ENCODE results near the gene CSGALNACT2.

CSGALNACT2 gene

DNA sequence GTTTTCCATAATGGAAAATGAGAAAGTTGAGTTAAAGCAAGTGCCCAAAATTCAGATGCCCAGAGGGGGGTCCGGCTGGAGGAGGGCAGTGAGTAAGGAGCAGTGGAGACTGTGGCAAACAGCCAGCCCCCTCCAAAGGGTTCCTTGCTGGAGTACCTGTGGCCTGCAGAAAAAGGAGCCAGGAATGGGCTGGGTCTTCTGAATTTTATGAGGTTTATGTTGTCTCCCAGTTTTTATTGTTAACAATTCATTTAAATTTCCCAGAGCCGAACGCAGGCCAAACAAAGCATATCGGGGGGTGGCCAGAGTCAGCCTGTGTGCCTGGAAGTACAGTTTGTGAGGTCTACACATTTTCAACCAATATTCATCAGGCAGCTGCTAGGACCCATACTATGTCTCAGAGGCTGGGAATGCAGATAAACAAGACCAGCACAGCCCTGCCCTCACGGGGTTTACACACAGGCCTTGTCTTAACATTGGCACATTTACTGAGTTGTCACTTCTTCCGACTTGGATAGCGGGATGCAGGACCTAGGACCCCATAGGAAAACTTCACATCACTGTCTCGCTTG lies 12.9 kb upstream of the CSGALNACT2 start:
- DNase-seq (ENCODE audit: low read depth), result no peak
- no peak overlapping the region for H3K4me3 ChIP-seq (ENCODE audit: low read length)
- TF ChIP-seq, protein P1, sequence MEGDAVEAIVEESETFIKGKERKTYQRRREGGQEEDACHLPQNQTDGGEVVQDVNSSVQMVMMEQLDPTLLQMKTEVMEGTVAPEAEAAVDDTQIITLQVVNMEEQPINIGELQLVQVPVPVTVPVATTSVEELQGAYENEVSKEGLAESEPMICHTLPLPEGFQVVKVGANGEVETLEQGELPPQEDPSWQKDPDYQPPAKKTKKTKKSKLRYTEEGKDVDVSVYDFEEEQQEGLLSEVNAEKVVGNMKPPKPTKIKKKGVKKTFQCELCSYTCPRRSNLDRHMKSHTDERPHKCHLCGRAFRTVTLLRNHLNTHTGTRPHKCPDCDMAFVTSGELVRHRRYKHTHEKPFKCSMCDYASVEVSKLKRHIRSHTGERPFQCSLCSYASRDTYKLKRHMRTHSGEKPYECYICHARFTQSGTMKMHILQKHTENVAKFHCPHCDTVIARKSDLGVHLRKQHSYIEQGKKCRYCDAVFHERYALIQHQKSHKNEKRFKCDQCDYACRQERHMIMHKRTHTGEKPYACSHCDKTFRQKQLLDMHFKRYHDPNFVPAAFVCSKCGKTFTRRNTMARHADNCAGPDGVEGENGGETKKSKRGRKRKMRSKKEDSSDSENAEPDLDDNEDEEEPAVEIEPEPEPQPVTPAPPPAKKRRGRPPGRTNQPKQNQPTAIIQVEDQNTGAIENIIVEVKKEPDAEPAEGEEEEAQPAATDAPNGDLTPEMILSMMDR (conservative IDR thresholded peaks at IDR 0.05; ENCODE audit: low read depth, low read length), result no peak

DNA sequence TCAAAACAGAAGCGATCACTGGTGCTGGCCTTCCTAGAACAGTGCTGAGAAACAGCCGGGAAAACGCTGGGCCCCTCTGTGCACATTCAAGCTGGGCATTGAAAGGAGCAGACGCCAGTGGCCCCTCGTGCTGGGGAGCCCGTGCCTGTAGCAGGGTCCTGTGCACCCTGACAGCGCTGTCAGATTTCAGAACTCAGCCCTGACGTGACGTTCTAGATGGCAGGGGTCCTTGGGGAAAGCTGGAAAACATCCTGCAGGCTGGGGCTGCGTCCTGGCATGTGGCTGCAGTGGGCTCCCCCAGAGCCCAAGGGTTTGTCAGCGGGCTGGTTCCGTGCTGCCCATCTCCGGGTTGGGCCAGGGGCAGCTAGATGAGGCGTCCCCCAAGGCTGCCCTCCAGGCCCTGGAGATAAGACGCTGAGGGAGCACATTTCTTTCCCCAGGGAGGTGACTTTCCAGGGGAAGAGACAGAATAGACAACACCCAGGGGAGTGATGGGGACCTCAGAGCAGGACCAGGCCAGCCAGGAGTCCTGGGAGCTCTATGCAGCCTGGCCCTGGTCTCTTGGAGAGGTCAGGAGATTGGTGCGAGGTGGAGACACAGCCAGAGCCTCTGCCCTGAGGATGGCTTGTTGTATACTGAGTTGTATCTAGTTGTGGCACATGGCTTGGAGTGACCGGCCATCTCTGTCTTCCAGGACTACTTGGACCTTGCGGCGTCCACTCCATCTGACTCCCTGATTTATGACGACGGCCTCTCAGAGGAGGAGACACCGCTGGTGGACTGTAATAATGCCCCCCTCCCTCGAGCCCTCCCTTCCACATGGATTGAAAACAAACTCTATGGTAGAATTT lies 12.1 kb upstream of the CSGALNACT2 start:
- TF ChIP-seq, protein P1 (conservative IDR thresholded peaks at IDR 0.05; ENCODE audit: low read depth, low read length), result no peak
- no peak overlapping the region for H3K4me3 ChIP-seq (ENCODE audit: low read length)
- no peak for DNase-seq (ENCODE audit: low read depth)

- DNase-seq (ENCODE audit: low read depth), result no peak
- H3K4me3 ChIP-seq (ENCODE audit: low read length), result no peak overlapping the region
- TF ChIP-seq, protein P1 (conservative IDR thresholded peaks at IDR 0.05; ENCODE audit: low read depth, low read length), result no peak
Measured at GRCh38 chr10:43126759-43127424, 11.4 kb upstream of the CSGALNACT2 start.

- no peak overlapping the region for H3K4me3 ChIP-seq (ENCODE audit: low read length)
Measured at GRCh38 chr10:43127442-43127841, 10.8 kb upstream of the CSGALNACT2 start.

GRCh38 chr10:43128331-43128730 lies 9.9 kb upstream of the CSGALNACT2 start:
- no peak overlapping the region for H3K4me3 ChIP-seq (ENCODE audit: low read length)
- TF ChIP-seq, protein P1 (conservative IDR thresholded peaks at IDR 0.05; ENCODE audit: low read depth, low read length), result no peak
- no peak for DNase-seq (ENCODE audit: low read depth)

More at GRCh38 chr10:43127442-43127841, 10.8 kb upstream of the CSGALNACT2 start:
- DNase-seq (ENCODE audit: low read depth), result no peak
- TF ChIP-seq, protein P1 (conservative IDR thresholded peaks at IDR 0.05; ENCODE audit: low read depth, low read length), result no peak

- H3K4me3 ChIP-seq (ENCODE audit: low read length), result no peak overlapping the region
- TF ChIP-seq, protein P1 (conservative IDR thresholded peaks at IDR 0.05; ENCODE audit: low read depth, low read length), result peak; percentile 14
- peak; percentile 71 for DNase-seq (ENCODE audit: low read depth)
Measured at GRCh38 chr10:43128958-43129706, 9.1 kb upstream of the CSGALNACT2 start.

Data from retinal pigment epithelial cell (primary cell).